GM08714 (cell line): ENCODE measurements around the gene AP1G1.

Source experiments
- H3K4me3 ChIP-seq: fragments of 200-500 bp; sonication (Bioruptor generic); 2 replicates; pipeline ENCODE4 v1.5.1; 2014; ENCODE audit warnings: mild to moderate bottlenecking, low read length, inconsistent platforms
- ZNF274 ChIP-seq: IDR thresholded peaks from 2 replicates; pipeline ENCODE4 v1.6.1; 2012; ENCODE audit warnings: mild to moderate bottlenecking, low read depth, low read length

The AP1G1 gene

DNA sequence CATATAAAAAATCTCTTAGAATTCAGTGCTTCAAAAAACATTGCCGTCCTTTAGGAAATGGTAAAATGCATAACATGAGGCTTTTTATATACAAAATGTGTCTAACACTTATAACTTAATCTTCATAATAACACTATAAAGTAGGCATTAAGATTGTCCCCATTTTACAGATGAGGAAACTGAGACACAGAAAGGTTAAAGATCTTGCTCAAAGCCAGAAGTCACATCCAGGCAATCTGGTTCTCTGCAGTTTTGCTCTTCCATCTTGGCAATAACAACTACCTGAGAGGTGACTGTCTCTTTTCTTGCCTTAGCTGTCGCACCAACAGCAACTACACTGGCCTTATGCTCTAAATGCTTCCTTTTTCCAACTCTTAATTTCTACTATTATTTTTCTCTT, 24.5 kb downstream of the AP1G1 start:
- no peak overlapping the region for H3K4me3 ChIP-seq
- no peak for TF ChIP-seq ZNF274

- no peak for TF ChIP-seq ZNF274
- H3K4me3 ChIP-seq = no peak overlapping the region
Observed at GRCh38 chr16:71781741-71782140, 26.9 kb downstream of the AP1G1 start.

DNA sequence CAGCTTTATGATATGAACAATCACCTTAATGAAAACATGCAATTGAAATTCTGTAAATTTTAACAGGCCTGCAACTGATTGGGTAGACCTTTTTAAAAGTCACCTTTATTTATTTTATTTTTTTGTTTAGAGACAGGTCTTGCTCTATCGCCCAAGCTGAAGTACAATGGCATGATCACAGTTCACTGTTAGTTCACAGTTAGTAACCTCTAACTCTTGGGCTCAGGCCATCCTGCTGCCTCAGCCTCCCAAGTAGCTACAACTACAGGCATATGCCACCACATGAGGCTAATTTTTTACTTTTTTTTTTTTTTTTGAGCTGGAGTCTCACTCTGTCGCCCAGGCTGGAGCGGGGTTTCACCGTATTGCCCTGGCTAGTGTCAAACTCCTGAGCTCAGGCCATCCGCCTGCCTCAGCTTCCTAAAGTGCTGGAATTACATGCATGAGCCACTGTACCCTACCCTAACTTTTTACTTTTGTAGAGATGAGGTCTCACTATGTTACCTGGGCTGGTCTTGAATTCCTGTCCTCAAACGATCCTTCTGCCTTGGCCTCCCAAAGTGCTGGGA, 28.0 kb downstream of the AP1G1 start:
- no peak overlapping the region for H3K4me3 ChIP-seq
- no peak for TF ChIP-seq ZNF274

GRCh38 chr16:71778780-71779179, 29.9 kb downstream of the AP1G1 start:
- no peak for TF ChIP-seq ZNF274

DNA sequence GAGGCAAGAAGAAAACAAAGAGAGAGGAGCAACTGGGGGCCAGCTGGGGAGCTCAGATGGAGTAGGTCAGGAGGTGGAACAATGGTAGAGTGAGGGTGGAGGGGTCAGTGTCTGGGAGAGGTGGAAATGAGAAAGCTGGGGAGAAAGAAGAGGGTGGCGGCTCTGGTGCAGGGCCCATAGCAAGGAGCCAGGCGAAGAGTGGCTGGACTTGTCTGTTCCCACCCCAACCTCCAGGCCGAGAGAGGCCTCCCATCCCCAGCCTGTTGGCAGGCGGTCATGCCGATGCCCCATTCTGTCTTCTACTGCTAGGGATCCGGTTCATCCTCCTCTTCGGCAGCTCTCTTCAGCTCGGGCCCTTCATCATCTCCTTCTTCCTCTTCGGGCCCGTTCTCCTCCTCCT, 31.3 kb downstream of the AP1G1 start:
- TF ChIP-seq ZNF274 = no peak

More at GRCh38 chr16:71778780-71779179, 29.9 kb downstream of the AP1G1 start:
- H3K4me3 ChIP-seq = no peak overlapping the region

DNA sequence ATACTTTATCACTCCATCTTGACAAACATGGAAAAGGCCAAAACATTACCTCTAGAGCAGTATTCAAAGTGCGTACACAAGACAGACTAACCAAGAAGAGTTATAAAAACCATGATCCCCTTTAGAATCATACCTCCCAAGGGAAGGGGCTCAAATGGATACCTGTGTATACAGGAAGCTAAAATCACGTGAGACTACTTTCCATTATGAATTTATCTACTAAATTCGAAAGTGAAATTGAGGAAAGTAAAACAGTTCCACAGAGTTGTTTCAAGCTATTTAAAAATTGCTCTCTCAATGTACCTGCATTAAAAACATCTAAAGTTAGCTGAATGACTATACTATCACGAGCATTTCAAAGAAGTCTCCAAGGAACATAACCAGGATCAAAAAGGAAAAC, 32.7 kb downstream of the AP1G1 start:
- no peak for TF ChIP-seq ZNF274
- H3K4me3 ChIP-seq = no peak overlapping the region

More for the DNA sequence above, 31.3 kb downstream of the AP1G1 start:
- no peak overlapping the region for H3K4me3 ChIP-seq

- H3K4me3 ChIP-seq = no peak overlapping the region
- no peak for TF ChIP-seq ZNF274
Observed at GRCh38 chr16:71771571-71771970, 37.1 kb downstream of the AP1G1 start.

DNA sequence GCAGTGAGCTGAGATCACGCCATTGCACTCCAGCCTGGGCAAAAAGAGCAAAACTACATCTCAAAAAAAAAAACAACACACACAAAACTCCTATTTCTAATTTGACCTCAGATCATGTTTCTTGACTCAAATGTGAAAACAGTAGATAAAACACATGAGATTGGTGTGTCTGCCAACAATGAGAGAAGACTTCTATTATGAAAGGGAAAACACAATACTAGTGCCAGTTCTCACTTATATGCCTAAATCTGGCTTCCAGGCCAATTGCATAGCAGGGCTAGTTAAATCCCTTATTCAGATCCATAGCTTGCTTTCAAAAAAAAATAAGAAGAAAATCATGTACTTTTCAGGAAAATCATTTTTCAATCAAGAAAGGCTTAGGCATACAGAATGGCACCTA, 39.4 kb downstream of the AP1G1 start:
- no peak for TF ChIP-seq ZNF274
- no peak overlapping the region for H3K4me3 ChIP-seq

GRCh38 chr16:71767060-71767900, 41.4 kb downstream of the AP1G1 start:
- no peak for TF ChIP-seq ZNF274
- H3K4me3 ChIP-seq = no peak overlapping the region

GRCh38 chr16:71762186-71762585, 46.4 kb downstream of the AP1G1 start:
- no peak for TF ChIP-seq ZNF274
- H3K4me3 ChIP-seq = no peak overlapping the region

GRCh38 chr16:71761097-71761496, 47.5 kb downstream of the AP1G1 start:
- TF ChIP-seq ZNF274 = no peak
- no peak overlapping the region for H3K4me3 ChIP-seq

DNA sequence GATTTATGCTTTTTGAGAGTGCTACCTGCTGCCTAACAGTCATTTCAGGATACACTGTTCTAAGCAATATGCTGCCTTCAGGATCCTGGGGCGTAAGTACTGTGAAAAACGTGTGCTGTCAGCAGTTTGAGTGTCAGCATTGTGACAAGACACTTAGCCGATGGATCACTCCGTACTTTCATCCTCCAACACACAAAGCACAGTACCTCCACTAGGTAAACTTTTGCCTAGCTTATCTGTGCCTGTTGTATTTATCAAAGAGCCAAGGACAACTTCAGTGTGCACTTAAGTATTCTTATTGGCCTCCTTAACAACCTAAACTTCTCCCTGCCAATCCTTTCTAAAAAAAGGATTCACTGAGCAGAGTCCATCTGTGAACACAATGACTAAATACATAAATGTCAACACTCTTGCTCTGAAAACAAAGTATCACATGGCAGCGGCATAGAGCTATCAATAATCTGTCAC, 50.3 kb downstream of the AP1G1 start:
- TF ChIP-seq ZNF274 = no peak
- no peak overlapping the region for H3K4me3 ChIP-seq

DNA sequence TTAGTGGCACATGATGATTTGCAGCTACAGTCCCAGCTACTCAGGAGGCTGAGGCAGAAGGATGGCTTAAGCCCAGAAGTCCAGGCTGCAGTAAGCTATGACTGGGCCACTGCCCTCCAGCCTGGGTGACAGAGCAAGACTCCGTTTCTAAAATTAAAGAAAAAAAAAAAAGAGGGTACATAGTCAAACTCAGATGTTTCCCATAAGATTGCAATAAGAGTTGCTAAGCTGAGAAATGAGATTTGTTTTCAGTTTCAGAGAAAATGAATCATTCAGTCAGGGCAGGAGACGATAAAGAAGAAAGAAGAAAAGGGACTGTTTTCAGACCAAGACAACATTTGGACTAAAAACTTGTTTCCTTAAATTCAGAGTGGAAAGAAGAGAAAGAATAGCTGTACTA, 54.0 kb downstream of the AP1G1 start:
- no peak overlapping the region for H3K4me3 ChIP-seq
- no peak for TF ChIP-seq ZNF274

DNA sequence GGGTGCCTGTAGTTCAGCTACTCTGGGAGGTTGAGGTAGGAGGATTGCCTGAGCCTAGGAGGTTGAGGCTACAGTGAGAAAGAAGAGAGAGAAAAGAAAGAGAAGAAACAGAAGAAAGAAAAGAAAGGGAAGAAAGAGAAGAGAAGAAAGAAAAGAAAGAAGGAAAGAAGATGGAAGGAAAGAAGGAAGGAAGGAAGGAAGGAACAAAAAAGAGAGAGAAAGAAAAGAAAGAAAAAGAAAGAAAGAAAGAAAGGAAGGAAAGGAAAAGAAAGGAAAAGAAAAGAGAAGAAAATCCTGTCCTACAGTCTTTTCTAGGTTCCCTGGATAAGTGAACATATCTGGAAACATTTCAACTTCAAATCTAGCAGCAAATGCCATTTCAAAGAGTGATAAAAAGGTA, 54.5 kb downstream of the AP1G1 start:
- no peak for TF ChIP-seq ZNF274

DNA sequence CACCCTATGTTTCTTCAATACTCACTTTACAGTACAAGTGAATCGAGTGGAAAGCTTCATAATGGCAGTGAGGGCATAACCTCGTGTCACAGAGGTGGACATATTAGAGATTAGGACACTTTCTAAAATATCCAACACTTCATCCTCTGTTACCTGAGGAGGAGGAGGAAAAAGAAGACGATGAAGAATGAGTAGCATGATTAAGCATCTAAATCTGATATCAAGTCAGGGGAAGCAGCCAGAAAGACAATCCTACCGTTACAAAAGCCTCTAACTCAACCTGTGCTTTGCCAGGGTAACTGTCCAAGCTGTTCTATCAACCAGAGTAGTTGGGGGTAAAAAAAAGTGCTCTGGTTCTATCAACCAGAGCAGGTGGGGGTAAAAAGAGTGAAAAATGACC, 60.4 kb downstream of the AP1G1 start:
- no peak for TF ChIP-seq ZNF274
- H3K4me3 ChIP-seq = no peak overlapping the region

More for the DNA sequence above, 54.5 kb downstream of the AP1G1 start:
- H3K4me3 ChIP-seq = no peak overlapping the region
